NCI-H345 (cell line): ENCODE measurements around the gene HLF.

Experiments
- DNase-seq: peaks from one replicate; lab custom pipeline; 2025; lab: John Stamatoyannopoulos, UW

The HLF gene

DNA sequence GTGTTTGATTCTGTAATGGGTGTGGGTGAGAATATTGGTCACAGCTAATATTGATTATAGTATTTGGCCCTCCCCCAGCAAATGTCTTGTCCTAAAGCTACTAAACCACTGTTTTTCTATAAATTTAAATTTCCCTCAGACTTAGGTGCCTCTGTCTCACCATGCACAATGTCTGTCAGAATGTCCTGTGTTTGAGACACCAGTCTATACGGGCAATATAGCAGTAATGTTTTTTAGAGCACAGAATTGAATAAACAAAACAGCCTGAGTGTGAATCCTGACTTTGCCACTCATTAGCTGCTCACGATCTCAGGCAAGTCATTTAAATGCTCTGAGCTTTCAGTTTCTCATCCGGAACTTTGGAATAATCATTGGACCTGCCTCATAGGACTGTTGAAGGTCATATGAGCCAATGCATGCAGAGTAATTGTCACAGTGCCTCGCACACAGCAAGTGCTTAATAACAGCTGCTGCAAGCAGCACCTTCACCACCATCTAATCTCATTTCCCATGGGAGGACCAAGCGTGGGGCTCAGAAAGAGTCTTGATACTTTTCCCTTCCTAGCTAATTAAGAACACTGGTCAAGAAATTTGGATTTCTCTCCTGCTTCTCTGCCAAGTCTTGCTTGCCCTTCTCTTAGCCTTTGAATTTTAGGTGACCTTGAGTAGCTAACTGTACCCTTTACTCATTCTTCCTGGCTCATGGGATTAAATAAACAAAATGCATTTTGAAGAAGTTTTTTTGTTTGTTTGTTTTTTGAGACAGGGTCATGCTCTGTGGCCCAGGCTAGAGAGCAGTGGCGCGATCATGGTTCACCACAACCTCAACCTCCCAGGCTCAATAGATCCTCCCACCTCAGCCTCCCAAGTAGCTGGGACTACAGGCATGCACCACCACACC lies 9.8 kb downstream of the HLF start:
- DNase-seq = no peak

DNA sequence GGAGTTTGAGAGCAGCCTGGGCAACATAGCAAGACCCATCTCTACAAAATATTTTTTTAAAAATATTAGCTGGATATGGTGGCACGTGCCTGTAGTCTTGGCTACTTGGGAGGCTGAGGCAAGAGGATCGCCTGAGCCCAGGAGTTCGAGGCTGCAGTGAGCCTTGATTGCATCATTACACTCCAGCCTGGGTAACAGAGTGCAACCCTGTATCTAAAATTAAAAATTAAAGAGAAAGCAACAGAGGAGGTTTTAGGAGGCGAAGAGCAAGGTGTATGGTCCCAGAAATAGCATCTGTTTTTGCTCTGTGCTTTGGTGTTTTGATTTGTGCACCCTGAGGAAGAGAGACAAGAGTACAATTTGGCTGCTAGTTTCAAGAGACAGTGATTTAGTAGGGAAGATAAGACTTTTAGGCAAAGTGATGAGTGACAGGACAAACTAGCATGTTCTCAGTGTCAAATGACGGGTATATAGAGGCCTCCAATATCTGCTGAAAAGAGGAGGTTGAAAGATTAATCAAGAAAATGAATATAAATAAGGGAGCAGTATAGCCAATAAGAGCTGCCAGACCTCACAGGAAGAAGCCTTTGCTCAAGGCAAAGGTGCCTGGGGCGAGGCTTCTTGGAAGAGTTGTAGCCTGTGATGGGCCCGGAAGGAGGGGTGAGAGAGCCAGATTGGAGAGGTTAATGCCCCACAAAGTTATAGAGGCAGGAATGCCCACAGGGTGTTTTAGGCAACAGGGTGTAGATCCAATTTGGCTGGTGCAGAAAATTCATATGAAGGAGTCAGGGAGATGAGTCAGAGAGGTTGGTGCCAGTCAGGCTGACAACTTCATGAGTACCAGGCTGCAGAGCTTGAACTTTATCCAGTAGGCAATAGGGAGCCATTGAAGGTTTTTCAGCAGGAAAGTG lies 11.4 kb downstream of the HLF start:
- no peak for DNase-seq

DNA sequence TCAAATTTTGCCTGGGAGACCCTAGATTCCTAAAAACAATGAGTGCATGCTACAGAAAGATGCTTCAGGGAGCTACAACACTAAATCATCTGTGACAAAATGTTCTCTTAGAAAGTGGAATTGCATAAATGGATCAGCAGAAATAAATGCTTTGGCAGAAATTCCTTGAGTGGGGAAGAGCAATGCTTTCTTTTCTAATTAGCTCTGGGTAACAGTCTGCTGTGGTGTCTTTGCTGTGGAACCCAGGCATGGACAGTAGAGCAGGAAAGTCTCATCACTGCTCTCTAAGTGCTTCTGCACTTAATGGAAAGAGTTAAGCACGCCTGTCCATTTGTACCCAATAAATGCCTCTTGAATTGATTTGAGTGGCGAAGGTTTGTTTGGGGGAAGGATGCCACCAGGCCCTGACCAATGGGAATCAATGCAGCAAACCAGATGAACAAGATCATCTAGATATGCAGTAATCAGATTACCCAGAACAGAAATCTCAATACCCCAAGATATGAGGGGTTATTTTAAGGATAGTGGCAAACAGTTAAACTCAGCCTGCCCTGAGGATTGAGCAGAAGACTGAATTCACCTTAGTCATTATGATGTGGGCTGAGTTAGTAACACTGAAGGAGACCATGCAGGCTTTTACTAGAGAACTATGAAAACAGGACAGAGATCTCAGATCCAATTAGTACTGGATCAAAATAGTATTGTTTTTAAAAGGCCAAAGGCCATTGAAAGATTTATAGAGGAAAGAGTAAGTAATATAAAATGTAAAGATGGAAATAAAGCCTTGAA lies 13.6 kb downstream of the HLF start:
- DNase-seq = no peak

DNA sequence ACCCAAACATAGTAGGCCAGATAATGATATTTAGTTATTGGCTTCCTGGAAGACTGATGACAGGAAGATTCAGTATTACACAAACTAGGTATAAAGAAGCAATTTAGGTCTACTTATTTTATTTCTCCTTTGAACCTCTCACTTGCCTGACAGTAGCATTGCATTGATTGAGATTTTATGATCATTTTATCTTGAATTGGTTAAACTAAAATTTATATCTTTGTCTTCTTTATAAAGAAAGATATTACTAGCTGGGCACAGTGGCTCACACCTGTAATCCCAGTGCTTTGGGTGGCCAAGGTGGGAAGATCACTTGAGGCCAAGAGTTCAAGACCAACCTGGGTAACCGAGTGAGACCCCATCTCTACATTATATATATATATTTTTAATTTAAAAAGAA lies 14.4 kb downstream of the HLF start:
- DNase-seq = no peak

DNA sequence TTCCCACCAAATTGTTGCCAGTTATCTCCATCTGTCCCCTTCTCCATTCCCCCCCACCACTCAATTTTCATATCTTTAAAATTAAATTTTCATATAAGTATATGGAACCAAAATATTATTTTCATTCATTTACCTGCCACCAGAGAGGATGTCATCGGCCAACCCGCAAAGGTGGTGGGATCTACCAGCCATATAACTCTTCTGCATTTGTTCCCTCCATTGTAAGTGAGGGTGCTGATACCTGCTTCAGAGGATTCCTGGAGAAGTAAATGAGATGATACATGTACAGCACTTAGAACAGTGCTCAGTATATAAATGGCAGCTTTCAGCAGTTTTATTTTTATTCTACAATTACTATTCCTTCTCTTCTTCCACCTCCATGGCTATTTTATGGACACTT lies 15.0 kb downstream of the HLF start:
- DNase-seq = no peak

DNA sequence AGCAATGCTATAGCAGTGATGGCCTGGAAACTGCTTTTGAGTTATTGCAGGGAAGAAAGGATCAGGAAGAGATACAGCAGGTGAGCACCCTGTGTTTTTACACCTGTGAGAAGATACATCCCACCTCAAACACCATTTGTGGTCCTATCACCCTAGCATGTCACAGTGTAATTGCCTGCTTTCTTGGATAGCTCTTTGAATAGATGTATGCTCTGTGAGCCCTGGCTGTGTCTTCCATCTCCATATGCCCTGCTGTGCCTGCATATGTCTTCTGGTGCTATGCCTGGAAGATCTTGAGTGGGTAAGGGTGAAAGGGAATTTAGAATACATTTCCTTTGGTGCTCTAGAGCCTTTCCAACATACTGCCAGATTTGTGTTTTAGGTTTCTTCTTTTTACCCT lies 15.5 kb downstream of the HLF start:
- no peak for DNase-seq

DNA sequence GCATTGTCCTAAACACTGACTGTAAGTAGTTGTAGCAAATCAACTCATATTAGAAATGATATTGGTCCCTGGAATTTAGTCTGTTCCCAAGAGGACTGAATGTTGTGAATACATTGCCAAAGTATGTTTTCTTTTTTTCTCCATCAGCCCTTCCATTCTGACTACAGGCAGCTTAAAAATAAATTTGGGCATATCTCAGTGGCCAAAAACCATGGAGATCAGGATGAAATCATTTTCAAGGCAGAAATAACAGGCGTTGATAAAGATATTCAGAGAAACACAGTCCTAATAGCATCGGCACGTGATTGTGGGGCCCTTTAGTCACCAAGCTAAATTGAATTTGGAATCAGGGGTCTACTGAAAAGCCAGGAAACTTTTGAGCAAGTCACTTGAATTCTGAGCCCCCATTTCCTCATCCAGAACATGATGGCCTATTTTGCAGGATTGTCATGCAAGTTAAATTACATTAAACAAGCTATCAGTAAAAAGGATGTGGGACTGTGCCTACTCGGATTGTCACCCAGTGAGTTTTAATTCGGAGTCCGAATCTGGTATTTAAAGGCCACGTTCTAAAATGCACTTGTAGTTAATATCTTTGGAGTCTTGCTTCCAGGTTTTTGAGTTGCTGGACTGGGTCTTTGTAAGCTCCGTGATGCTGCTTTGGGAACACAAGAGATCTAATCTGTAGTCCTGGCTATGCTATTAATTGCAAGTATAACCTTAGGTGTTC lies 17.1 kb downstream of the HLF start:
- no peak for DNase-seq

DNA sequence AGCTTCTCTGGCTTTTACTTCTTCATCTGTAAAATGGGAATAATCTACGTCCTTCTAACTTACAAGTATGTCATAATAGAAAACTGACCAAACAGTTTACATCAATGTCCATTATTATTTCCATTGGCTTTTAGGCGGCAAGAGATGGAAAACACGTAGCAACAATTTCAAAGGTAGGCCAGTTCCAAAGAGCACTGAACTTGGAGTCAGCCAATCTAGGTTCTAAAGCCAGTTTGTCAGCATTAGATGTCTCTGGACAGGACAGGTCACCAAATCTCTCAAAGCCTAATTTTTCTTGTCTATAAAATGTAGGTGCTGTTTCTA lies 17.6 kb downstream of the HLF start:
- DNase-seq = no peak

DNA sequence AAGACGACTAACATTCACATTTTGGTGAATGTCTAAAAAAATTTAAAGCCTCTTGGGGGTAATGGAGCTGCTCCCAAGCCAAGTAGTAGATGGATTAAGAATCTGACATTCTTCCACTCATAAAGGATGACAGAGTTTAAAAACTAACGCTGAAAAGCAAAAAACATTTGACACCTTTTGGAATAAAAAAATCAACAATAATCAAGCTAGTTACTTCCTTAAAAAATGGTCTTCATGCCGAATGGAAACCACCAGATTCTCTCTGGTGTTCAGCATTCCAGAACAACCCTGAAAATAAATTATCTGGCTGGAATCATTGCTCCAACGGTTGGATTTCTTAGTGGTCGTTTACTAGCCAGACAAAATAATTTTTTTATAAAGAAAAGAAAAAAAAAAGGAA lies 18.0 kb downstream of the HLF start:
- DNase-seq = no peak

DNA sequence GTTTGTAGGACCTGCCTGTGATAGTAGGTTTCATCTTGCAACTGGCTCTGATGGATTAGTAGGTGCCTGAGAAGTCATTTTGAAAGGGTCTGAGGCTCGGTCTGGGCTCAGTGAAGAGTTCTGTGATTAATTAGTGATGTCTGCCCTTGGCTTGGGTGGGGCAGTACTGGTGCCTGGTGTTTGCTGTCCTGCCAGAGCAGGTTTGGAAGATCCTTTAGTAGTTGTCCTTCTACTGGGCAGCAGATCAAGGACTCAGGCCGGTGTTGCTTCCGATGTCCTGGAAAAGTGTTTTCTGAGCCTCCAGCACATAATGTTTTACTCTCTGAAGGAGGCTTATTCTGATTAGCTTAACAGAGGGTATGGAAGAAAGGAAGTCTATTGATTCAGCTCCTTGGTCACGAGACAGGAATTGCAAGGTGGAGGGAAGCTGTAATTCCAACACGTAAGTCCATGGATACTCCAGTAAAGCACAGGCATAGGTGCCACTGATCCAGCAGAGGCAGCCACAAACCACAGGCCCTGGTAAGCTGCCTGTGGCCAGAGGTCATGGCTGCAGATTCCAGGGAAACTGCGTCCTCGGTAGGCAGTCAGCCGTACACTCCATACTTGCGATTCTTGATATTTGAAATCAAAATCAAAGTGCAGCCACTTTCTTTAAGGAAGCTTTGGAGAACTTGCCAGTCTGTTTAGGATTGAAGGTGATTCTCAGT lies 18.7 kb downstream of the HLF start:
- no peak for DNase-seq

DNA sequence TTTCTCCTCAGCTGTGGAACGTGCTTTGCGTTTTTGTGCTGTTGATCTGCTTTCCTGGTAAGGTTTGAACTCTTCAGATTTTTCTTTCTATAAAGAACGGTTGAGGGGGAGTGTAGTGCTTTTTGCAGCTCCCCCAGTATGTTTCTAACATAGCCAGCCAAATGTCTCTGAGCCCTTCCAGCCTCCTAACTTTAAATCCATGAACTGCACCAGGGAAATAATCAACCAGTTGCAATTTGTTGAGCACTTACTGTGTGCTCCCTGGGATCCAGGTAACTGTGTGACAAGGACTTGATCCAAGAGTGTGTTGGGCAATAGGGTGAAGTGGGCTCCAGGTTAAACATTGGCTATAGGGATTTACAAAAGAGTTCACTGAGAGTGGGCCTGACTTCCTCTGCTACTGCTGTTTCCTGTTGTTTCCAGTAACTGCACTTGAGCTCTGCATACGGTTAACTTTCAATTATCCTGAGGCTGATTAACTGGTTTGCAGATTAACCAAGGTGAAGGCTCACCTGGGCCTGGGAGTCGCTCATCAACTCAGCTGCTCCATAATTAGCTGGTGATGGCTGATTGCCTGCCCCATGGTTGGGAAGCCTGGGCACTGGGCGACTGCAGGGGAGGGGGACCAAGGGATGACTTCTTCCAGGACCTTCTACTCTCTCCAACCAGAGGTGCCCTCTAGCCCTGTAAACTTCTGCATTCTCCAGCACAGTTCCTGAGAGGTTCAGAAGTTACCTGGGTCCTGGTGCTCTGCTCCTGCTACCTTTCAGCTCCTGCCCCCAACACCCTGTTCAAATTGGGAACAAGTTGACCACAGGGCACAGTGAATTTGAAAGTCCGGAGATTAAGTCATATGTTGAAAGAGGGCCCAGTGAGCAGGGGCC lies 19.5 kb downstream of the HLF start:
- DNase-seq = no peak

DNA sequence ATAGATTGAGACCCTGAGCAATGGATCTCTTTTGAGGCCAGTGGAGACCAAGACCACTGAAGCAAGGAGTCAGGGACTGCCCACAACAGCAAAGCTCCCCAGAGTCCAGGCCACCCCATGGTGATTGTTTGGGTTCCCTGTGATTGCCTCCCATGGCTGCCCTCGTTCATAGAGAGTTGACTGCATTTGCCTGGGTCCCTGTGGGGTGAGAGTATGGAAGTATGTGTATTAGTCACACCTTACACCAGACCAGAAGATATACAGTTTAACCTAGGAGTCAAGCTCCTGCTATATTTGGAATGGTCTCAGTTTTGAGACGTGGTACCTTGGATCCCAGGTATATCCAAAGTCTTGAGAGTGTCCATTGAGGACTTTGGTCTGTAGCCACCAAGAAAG lies 20.2 kb downstream of the HLF start:
- DNase-seq = no peak

DNA sequence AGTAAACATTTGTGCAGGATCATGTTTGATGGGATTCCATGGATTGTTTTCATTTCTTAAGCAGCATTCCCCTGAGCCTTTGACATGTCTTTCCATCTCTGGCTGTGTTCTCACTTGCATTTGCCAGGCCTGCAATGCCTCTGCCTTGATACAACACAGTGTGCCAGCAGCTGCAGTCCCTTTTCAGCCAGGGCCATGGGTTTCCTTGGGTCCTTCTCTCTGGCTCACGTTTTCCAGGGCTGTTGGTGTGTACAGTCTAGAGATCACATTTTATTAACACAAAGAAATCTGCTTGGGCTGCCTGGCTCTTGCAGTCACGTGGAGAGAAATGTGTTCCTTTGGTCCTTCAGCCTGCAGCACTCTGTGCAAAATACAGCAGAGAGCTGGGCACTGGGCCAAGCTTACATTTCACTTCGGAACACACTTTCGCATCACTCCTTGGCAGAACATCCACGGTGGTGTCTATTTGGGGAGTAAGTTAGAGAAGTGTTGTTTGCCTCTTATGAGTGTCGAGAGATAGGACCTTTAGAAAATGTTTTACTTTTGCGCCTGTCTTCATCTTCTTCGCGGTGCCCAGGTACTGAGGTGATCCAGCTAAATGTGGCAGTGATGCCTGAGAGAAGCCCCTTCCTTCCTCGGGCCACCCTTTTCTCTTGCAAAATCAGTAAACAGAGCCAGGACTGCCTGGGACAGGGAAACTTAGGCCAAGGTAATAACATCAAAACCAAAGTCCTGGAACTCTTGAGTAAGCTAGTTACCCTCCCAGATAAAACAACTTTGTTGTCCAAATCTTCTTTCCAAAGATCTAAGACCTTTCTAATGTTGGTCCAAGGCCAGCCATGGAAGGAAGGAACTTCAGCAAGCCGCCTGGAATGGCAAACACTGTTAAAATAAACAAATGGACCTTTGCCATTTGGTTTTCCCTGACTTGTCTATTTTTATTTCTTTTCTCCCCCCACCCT lies 20.9 kb downstream of the HLF start:
- DNase-seq = peak; percentile 87

DNA sequence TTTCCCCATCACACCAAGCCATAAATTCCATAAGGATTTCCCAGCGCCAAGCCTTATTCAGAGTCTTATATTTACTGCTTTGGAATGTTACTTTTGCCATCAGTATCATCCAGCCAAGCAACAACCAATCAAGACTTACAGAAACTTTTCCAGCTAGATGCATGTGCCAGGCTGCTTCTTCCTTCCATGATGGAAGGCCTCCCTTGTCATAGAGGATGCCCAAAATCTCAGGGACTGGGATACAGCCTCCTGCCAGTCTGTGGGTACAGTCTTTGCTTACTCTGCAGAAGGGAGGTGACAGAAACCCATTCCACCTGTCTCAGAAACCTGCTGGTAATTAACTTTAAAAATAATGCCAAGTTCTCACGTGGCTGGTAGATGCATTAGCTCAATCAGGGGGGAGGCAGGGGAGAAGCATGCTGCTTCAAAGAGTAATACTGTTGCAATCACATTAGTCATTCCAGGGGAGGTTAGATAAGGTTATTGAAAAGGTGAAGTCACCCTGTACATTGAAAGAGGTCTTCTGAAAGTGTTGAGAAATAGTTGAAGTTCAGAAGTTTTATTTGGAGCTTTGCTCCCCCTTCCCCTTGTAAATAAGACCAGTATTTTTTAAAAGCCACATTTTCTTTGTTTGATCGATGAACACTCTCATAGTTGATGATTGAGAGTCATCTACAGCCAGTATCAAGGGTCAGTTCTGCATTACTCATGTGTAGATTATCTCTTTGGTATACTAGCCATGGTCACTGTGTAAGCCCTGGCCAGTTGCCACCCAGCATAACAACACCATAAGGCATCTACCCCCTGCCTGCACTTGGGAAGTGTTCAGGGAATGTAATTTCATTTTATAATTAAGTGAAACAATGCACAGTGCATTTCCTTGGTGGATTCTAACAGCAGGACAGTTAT lies 22.2 kb downstream of the HLF start:
- DNase-seq = no peak

DNA sequence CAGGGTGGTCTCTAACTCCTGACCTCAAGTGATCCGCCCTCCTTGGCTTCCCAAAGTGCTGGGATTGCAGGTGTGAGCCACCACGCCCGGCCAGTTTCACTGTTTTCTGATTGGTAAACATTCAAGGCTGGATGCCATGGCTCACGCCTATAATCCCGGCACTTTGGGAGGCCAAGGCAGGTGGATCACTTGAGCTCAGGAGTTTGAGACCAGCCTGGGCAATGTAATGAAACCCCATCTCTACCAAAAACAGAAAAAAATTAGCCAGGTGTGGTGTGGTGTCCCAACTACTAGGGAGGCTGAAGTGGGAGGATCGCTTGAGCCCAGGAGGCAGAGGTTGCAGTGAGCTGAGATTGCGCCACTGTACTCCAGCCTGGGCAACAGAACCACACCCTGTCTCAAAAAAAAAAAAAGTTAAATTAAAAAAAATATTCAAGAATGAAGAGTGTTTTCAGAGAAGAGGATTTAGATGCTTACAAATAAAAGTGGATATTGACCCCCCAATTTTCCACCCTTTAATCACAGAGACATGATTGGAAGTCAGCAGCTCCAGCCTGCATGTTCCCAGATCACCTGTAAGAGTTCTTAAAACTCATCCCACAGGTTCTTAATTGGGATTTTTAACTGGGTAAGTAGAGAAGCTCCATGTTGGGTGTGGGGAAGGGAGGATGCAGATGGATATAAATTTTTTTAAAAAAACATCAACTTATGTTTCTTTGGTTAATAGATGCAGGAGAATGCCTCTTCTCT lies 23.8 kb downstream of the HLF start:
- no peak for DNase-seq

DNA sequence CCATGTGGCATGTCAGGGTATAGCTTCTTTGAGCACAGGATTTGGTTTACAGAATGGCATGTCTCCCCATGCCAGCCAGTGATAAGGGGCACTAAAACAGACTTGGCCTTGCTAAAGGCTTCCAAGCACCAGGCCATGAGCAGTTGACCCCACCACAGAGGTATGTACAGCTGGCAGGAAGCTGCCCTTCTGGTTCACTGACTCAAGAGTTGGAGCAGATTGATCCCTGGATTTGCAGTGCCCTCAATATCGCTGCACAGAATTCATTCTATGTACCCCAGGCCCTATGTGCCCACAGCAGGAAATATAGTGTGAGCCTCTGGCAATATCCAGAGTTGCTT lies 24.3 kb downstream of the HLF start:
- DNase-seq = no peak

DNA sequence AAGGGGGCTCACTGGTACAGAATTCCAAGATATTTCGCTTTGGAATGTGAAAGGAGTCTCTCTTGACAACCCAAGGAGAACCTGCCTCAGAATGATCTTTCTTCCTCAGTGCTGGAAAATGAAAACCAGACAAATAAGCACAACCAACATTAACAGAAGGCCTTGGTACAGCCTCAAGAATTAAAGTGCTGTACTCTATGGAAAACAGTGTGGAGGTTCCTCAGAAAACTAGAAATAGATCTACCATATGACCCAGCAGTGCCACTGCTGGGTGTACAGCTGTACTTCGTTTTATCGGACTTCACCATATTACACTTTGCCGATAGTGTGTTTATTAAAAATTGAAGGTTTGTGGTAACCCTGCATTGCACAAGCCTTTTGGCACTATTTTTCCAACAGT lies 25.2 kb downstream of the HLF start:
- DNase-seq = no peak
